Spinal cord (tissue), 10 donors: Measurements from ENCODE around the gene TPSD1. TPM values are rescaled to one million over a fixed set of nuclear protein-coding genes. Genes with fewer than 3 reads are reported as not detected.
"Not testable (repeated sequence)": the region's sequence is repeated elsewhere in the genome, so short reads cannot be mapped to it uniquely, and the experiment has no call there.

Experiments used
- DNase-seq, 6 donors: peaks; one replicate each; pipeline versions ENCODE4 v3.0.0 to v3.0.0-alpha.2; 2013 to 2015; ENCODE audit warnings: low spot score in 6 of 6, low read depth in 4 of 6
- H3K27ac ChIP-seq: one replicate; pipeline ENCODE4 v1.5.1; 2013; ENCODE audit warnings: low read depth, low read length, control low read depth
- H3K27me3 ChIP-seq: one replicate; pipeline ENCODE4 v1.6.1; 2013; ENCODE audit warnings: low read length; ENCODE audit not compliant: control insufficient read depth, insufficient read depth
- H3K36me3 ChIP-seq: one replicate; pipeline ENCODE4 v1.6.1; 2013; ENCODE audit warnings: low read length; ENCODE audit not compliant: control insufficient read depth, insufficient read depth
- H3K4me1 ChIP-seq: one replicate; pipeline ENCODE4 v1.6.1; 2013; ENCODE audit warnings: low read length; ENCODE audit not compliant: control insufficient read depth, insufficient read depth
- H3K4me3 ChIP-seq: one replicate; pipeline ENCODE4 v1.5.1; 2013; ENCODE audit warnings: low read depth, low read length, control low read depth
- H3K9me3 ChIP-seq: one replicate; pipeline ENCODE4 v1.6.1; 2013; ENCODE audit warnings: low read length; ENCODE audit not compliant: control insufficient read depth, insufficient read depth
- WGBS: methylation state at CpG from one replicate; pipeline ENCODE4 v1.1.5; 2013; ENCODE audit warnings: missing lambda C conversion rate; ENCODE audit not compliant: insufficient coverage; 5-methylcytosine and 5-hydroxymethylcytosine counted together
- polyA plus RNA-seq, 2 donors: library from polyadenylated mRNA; unstranded; fragments of 120-200 nt; gene quantifications; one replicate each; pipeline ENCODE4 v1.2.1, GENCODE V29; 2013; ENCODE audit not compliant: insufficient read length in 2 of 2
- total RNA-seq, 2 donors: library from RNA; depleted of rRNA in 1 of 2; stranded (reverse); fragments of 120-200 nt in 1 of 2; fragments of >200 nt in 1 of 2; gene quantifications; one replicate each; pipeline versions ENCODE4 v1.2.3 to v1.2.4, GENCODE V29; 2013 to 2014
- donor health status: healthy.

Gene TPSD1
- total and polyA plus RNA-seq, 4 donors = not detected

GRCh38 chr16:1220098-1220728, 35.7 kb upstream of the TPSD1 start:
- DNase-seq = no peak
- Histone ChIP-seq H3K4me1 (no peaks in the 10 kb centered on the region), H3K27me3 (no peaks in the 10 kb centered on the region), H3K36me3 (peaks cover 96% of the 10 kb centered on the region), H3K27ac (no peak overlapping the region), H3K4me3 (no peak overlapping the region), H3K9me3 (no peaks in the 10 kb centered on the region)
- whole genome bisulfite sequencing = 93% methylated on average over 55 of the region's 55 CpGs

GRCh38 chr16:1220841-1221627, 34.8 kb upstream of the TPSD1 start:
- WGBS = 85% methylated on average over 40 of the region's 48 CpGs
- no peak for DNase-seq
- H3K27ac ChIP-seq = no peak overlapping the region
- H3K9me3 ChIP-seq = no peaks in the 10 kb centered on the region
- no peaks in the 10 kb centered on the region for H3K27me3 ChIP-seq
- H3K36me3 ChIP-seq = peaks cover 87% of the 10 kb centered on the region
- H3K4me1 ChIP-seq = no peaks in the 10 kb centered on the region
- H3K4me3 ChIP-seq = no peak overlapping the region

- H3K36me3 ChIP-seq = peaks cover 79% of the 10 kb centered on the region
- no peak overlapping the region for H3K27ac ChIP-seq
These were observed 34.0 kb upstream of the TPSD1 start for GRCh38 chr16:1221628-1222552.

GRCh38 chr16:1222553-1223354, 33.1 kb upstream of the TPSD1 start:
- Histone ChIP-seq H3K9me3 (no peaks in the 10 kb centered on the region), H3K27me3 (no peaks in the 10 kb centered on the region), H3K36me3 (peaks cover 70% of the 10 kb centered on the region), H3K4me3 (no peak overlapping the region), H3K27ac (no peak overlapping the region), H3K4me1 (peaks cover 3% of the 10 kb centered on the region)
- WGBS = 85% methylated on average over 22 of the region's 25 CpGs
- DNase-seq = no peak

More at GRCh38 chr16:1221628-1222552, 34.0 kb upstream of the TPSD1 start:
- DNase-seq = no peak
- no peak overlapping the region for H3K4me3 ChIP-seq
- H3K4me1 ChIP-seq = no peaks in the 10 kb centered on the region
- 87% methylated on average over 31 of the region's 40 CpGs for WGBS
- no peaks in the 10 kb centered on the region for H3K9me3 ChIP-seq
- no peaks in the 10 kb centered on the region for H3K27me3 ChIP-seq

GRCh38 chr16:1223355-1224214, 32.3 kb upstream of the TPSD1 start:
- Histone ChIP-seq H3K36me3 (peaks cover 62% of the 10 kb centered on the region), H3K27me3 (no peaks in the 10 kb centered on the region), H3K4me3 (no peak overlapping the region), H3K4me1 (peaks cover 3% of the 10 kb centered on the region), H3K27ac (no peak overlapping the region), H3K9me3 (no peaks in the 10 kb centered on the region)
- WGBS = 85% methylated on average over 29 of the region's 38 CpGs
- DNase-seq = no peak

GRCh38 chr16:1224558-1224957, 31.3 kb upstream of the TPSD1 start:
- WGBS = 77% methylated on average over 8 of the region's 9 CpGs
- Histone ChIP-seq H3K4me1 (peaks cover 3% of the 10 kb centered on the region), H3K9me3 (no peaks in the 10 kb centered on the region), H3K27me3 (no peaks in the 10 kb centered on the region), H3K36me3 (peaks cover 52% of the 10 kb centered on the region), H3K4me3 (no peak overlapping the region), H3K27ac (no peak overlapping the region)
- no peak for DNase-seq

- H3K4me1 ChIP-seq = peaks cover 3% of the 10 kb centered on the region
- H3K27ac ChIP-seq = no peak within 1 kb of the TSS
- no peaks in the 10 kb centered on the region for H3K9me3 ChIP-seq
- no peaks in the 10 kb centered on the region for H3K27me3 ChIP-seq
- WGBS = 76% methylated on average over 6 of the region's 10 CpGs
- DNase-seq = no peak
- H3K36me3 ChIP-seq = peaks cover 47% of the 10 kb centered on the region
- no peak within 1 kb of the TSS for H3K4me3 ChIP-seq
These were observed 30.8 kb upstream of the TPSD1 start, which contains the start of gene TPSG1 for GRCh38 chr16:1225051-1225451. Gene TPSG1 (minus strand): TSS chr16:1225268. CDS start chr16:1225252, 16 bp downstream.

GRCh38 chr16:1225728-1226311, 30.0 kb upstream of the TPSD1 start:
- not testable (repeated sequence) for H3K4me3 ChIP-seq, H3K27me3 ChIP-seq, DNase-seq, H3K27ac ChIP-seq, H3K9me3 ChIP-seq, H3K4me1 ChIP-seq
- WGBS = 65% methylated on average over 19 of the region's 24 CpGs
- peaks cover 39% of the 10 kb centered on the region for H3K36me3 ChIP-seq
